ENCODE data around the gene CETN3. TPM values are rescaled to one million over a fixed set of nuclear protein-coding genes. Genes with fewer than 3 reads are reported as not detected.

Gene CETN3
- total and polyA plus RNA-seq, 9 of the 15 experiments (the other 6 are each of a cell fraction or from before 2014, with no cell fraction given) = 43.3 to 113 (median 82.4) TPM

DNA sequence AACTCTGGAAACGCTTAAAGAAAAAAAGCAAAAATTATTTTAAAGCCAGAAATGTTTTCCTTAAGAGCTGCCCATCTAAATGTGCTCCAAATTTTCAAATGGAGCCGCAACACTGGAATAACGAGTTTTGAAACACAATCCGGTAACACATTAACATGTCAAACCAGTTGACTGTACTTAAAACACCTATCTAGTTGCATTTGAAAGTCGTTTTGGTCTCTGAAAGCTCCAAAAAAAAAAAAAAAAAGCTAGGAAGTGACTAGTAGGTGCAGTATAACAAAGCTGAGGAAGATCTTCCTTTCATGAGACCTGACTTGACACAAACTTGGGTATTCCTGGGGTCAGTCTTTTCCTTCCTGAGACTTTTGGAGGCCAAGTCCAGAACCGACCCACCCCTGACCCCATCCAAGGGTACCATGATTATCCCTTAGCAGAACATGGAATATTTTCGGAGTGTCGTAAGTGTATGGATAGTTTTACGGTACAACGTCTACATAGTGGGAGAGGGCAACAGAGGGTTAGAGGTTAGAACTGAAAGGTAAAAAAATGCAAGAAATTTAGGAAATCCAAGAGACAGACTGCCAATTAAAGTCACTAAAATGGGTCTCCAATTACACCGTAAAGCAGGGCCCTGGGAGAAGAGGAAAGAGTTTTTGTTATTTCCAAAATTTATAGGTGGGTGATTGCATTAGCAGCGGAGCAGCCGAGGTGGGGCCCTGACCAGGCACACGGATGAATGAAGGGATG, 812 bp downstream of the CETN3 start (continued):
- TF ChIP-seq, protein P1, sequence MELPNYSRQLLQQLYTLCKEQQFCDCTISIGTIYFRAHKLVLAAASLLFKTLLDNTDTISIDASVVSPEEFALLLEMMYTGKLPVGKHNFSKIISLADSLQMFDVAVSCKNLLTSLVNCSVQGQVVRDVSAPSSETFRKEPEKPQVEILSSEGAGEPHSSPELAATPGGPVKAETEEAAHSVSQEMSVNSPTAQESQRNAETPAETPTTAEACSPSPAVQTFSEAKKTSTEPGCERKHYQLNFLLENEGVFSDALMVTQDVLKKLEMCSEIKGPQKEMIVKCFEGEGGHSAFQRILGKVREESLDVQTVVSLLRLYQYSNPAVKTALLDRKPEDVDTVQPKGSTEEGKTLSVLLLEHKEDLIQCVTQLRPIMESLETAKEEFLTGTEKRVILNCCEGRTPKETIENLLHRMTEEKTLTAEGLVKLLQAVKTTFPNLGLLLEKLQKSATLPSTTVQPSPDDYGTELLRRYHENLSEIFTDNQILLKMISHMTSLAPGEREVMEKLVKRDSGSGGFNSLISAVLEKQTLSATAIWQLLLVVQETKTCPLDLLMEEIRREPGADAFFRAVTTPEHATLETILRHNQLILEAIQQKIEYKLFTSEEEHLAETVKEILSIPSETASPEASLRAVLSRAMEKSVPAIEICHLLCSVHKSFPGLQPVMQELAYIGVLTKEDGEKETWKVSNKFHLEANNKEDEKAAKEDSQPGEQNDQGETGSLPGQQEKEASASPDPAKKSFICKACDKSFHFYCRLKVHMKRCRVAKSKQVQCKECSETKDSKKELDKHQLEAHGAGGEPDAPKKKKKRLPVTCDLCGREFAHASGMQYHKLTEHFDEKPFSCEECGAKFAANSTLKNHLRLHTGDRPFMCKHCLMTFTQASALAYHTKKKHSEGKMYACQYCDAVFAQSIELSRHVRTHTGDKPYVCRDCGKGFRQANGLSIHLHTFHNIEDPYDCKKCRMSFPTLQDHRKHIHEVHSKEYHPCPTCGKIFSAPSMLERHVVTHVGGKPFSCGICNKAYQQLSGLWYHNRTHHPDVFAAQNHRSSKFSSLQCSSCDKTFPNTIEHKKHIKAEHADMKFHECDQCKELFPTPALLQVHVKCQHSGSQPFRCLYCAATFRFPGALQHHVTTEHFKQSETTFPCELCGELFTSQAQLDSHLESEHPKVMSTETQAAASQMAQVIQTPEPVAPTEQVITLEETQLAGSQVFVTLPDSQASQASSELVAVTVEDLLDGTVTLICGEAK (IDR thresholded peaks at IDR 0.05) = no peak
- TF ChIP-seq, protein P1 (CRISPR knock-in tag; IDR thresholded peaks at IDR 0.05) = no peak
- TF ChIP-seq NCOR1 (IDR thresholded peaks at IDR 0.05) (no peak), DPF2 (IDR thresholded peaks at IDR 0.05) (0 out of 2 replicates have a peak, but pooled peaks have one; percentile 51), BRD9 (IDR thresholded peaks at IDR 0.05; ENCODE audit: low read depth, partially characterized antibody) (no peak), POLR3G (IDR thresholded peaks at IDR 0.05; ENCODE audit: extremely low read depth, insufficient read length, insufficient replicate concordance) (no peak), RBM25 (IDR thresholded peaks at IDR 0.05; ENCODE audit: low read depth, low read length, severe bottlenecking) (peak; percentile 36), PHF8 (IDR thresholded peaks at IDR 0.05; ENCODE audit: borderline replicate concordance, low read length) (peak; percentile 51; the same call in 1 of the 2 replicates), SRSF9 (IDR thresholded peaks at IDR 0.05; ENCODE audit: borderline replicate concordance, low read depth, low read length) (no peak), PCBP2 (IDR thresholded peaks at IDR 0.05; ENCODE audit: low read depth, low read length, poor library complexity, severe bottlenecking) (no peak), JUND (IDR thresholded peaks at IDR 0.05; ENCODE audit: borderline replicate concordance, low read depth, low read length) (0 out of 2 replicates have a peak, but pooled peaks have one; percentile 17), JUND (tag; IDR thresholded peaks at IDR 0.05; ENCODE audit: borderline replicate concordance, low read depth, low read length) (no peak), SMAD3 (CRISPR knock-in tag; conservative IDR thresholded peaks at IDR 0.05) (no peak), TSC22D4 (tag; IDR thresholded peaks at IDR 0.05) (no peak)
- TF ChIP-seq, protein P2, sequence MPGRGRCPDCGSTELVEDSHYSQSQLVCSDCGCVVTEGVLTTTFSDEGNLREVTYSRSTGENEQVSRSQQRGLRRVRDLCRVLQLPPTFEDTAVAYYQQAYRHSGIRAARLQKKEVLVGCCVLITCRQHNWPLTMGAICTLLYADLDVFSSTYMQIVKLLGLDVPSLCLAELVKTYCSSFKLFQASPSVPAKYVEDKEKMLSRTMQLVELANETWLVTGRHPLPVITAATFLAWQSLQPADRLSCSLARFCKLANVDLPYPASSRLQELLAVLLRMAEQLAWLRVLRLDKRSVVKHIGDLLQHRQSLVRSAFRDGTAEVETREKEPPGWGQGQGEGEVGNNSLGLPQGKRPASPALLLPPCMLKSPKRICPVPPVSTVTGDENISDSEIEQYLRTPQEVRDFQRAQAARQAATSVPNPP (IDR thresholded peaks at IDR 0.05; ENCODE audit: borderline replicate concordance, insufficient read depth, insufficient read length) = no peak
- TF ChIP-seq, protein P3, sequence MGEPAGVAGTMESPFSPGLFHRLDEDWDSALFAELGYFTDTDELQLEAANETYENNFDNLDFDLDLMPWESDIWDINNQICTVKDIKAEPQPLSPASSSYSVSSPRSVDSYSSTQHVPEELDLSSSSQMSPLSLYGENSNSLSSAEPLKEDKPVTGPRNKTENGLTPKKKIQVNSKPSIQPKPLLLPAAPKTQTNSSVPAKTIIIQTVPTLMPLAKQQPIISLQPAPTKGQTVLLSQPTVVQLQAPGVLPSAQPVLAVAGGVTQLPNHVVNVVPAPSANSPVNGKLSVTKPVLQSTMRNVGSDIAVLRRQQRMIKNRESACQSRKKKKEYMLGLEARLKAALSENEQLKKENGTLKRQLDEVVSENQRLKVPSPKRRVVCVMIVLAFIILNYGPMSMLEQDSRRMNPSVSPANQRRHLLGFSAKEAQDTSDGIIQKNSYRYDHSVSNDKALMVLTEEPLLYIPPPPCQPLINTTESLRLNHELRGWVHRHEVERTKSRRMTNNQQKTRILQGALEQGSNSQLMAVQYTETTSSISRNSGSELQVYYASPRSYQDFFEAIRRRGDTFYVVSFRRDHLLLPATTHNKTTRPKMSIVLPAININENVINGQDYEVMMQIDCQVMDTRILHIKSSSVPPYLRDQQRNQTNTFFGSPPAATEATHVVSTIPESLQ (CRISPR knock-in tag; IDR thresholded peaks at IDR 0.05) = no peak

Measured in K562 (cell line).